GM19351 (cell line): ENCODE results near the gene CHMP1A.

Experiments used
- ATAC-seq: cut with Tn5 transposase; IDR thresholded peaks from one replicate; pipeline ENCODE4 v1.9.1; 2021; ENCODE audit warnings: mild to moderate bottlenecking, moderate library complexity; ENCODE audit not compliant: unreplicated experiment

The CHMP1A gene

DNA sequence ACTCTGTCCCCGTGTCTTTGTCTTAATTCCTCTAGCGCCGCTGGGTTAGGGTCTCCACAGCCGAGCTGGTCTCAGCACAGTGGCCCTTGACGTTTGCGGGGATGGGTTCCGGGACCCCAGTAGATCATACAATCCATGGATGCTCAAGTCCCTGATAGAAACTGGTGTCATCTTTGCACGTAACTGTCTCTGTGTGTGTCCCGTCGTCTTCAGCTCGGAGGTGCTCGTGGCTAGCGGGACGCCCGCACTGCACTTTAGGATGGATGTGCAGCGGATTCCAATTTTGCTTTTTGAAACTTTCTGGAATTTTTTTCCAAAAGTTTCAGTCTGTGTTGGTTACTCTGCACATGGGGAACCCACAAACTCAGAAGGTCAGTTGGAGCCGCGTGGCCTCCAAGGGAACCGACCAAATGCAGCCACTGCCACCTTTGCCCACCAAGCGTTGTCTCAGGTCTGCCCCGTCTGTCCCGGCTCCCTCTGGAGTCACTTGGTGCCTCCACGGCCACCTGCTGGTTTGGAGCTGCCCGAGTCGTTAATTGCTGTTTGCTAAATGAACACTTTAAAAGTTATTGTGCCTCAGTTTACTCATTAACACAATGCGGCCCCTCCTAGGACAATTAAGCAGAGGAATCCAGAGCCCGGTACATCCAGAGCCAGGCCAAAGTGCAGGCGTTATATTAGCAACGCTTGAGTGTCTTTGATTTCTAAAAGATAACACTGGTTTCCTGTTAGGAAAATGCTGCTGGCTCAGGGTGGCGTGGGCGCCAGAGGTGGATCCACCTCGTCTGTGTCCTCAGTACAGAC is 49.4 kb downstream of the CHMP1A start:
- no peak for ATAC-seq

DNA sequence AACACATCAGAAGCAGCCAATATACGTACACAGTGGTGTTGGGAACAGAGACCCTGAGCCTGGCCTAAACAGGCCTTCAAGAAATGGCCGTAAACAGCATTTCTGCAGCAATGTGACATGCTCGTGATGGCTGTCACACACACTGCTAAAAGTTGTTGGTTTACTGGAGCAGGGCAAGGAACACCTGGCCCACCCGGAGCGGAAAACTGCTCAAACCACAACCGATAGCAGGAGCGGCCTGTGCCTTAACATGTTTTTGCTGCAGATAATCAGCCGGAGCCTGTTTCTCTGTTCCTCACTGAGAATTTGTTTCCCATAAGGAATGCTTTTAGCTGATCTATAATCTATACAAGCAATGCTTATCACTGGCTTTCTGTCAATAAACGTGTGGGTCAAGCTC is 50.1 kb downstream of the CHMP1A start:
- ATAC-seq, result no peak

DNA sequence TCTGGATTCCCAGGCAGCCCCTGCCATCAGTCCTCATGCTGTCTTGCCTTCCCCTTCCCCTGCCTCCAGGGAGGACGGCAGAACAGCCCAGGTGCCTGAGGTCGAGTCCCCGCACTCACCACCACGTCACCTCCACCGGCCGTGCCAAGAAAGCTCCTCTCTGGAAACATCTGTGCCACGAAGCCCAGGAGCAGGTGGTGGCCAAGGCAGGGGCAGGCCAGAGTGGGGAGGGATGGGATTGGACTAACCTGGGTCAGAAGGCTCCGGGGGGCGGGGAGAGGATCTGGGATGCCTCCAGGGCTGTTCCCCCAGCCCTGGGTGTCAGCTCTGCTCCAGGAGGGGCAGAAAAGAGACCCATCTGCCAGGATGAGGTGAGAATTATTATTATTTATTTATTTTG is 51.5 kb downstream of the CHMP1A start:
- no peak for ATAC-seq

GRCh38 chr16:89605186-89605970 is 52.1 kb downstream of the CHMP1A start:
- no peak for ATAC-seq

DNA sequence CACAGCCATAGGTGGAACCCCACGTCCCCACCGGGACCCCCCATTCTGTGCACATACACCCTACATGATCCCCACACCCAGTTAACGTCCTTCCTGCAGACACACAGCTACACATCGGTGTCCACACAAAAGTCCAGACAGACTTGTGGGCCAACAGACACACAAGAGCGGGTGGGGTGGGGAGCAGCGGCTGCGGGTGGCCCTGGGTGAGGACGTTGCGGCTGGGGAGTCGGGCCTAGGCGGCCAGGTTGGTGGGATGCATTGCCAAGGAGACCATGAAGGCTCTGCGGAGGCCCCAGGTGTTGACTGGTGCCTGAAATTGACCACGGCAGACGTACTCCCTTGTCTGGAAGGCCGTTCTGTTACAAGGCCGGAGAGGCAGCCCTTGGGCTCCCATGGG is 52.7 kb downstream of the CHMP1A start:
- ATAC-seq, result no peak

DNA sequence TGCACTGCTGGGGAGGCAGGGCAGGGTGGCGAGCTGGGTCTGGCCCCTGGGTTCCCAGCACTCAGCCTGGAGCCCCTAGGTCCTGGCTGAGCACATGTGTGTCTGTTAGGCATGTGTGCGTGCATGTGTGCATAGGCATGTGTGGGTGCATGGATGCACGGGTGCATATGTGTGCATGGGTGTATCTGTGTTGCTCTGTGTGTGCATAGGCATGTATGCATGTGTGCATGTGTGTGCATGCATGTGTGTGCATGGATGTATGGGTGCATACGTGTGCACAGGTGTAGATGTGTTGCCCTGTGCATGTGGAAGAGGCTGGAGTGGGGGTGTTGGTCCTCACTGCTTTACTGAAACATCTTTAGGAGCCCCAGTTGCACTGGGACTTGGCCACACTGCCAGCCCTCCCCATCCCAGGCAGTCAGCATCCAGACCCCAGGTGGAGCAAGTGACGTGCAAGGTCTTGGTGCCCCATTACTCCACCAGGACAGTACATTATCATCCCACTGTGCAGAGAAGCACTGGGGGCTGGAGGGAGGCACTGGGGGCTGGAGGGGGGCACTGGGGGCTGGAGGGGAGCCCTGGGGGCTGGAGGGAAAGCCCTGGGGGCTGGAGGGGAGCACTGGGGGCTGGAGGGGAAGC is 54.4 kb downstream of the CHMP1A start:
- ATAC-seq, result no peak

DNA sequence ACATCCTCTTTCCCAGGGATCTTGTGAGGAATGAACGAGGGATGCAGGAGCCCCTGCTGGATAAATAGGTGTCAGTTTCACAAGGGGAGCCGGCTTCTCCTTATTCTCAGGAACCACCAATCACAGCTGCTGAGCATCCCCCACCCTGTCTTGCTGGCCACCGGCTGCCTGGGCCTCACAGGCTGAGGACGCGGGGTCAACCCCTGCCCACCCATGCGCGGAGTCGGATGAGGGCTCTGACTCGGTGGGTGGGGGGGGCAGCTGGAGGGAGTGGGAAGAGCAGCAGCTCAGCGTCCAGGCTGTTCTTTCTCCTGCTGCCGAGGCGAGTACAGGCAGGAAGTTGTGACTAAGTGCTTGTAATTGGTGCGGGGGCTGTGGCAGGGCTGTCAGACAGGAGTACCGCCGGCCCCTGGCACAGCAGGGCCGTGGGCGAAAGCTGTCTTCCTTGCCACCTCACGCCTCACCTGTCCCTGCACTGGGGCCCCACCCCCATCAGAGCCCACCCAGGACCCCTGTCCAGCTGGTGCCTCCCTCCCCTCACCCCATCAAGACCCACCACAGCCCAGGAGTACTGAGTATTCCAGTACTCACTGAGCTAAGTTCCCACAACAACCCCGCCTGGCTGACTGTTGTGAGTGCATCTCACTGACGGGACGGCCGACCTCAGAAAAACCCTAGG is 55.1 kb downstream of the CHMP1A start:
- ATAC-seq, result no peak

DNA sequence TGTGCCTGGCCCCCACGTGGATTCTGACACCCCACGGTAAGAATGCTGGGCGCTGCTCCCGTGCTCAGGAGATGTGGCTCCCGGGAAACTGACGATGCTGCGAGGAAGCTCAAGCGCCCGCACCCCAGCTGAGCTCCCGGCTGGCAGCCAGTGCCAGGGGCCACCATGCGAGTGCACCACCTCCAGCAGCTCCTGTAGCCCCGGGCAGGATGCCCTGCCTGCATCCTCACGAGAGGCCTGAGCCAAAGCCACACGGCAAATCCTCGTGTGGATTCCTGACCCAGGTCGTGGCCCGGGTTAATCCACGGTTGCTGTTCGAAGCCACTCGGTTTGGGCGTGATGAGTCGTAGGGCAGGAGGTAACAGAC is 55.6 kb downstream of the CHMP1A start:
- no peak for ATAC-seq

DNA sequence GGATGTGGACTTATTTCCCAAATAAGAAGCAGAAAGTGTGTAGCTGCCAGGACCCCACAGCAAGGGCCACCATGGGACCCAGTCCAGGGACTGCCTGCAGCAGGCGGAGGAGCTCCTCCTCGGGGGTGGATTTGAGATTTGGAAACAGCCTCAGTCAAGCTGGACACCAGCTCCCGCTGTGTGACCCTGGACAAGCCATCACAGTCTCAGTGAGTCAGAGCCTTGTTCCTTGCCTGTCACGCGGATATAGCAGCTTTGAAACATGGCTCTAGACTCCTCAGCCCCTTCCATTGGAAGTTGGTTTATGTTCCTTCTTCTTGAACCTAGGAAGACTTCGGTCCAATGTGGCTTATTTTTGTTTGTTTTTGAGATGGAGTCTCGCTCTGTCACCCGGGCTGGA is 56.6 kb downstream of the CHMP1A start:
- ATAC-seq, result no peak

- no peak for ATAC-seq
These were observed 57.1 kb downstream of the CHMP1A start for GRCh38 chr16:89600427-89600826.

- ATAC-seq, result no peak
These were observed 57.6 kb downstream of the CHMP1A start for GRCh38 chr16:89599902-89600301.

- no peak for ATAC-seq
These were observed 58.1 kb downstream of the CHMP1A start for GRCh38 chr16:89599451-89599858.

DNA sequence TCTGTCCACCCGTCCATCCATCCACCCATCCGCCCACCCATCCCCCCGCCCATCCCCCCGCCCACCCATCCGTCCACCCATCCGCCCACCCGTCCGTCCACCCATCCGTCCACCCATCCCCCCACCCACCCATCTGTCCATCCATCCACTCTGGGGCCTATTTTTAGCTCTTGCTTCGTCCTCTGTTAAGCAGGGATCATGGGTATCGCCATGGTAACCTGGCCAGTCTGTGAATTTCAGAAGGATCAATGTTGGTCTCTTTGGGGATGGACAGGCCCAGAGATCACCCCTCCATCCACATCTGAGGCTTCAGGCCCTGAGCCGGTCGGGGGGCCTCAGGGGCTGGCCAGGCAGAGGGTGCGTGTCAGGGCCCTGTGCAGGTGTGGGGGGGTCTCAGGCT is 59.3 kb downstream of the CHMP1A start:
- no peak for ATAC-seq

GRCh38 chr16:89596957-89597649 is 60.4 kb downstream of the CHMP1A start:
- ATAC-seq, result no peak

GRCh38 chr16:89596061-89596689 is 61.3 kb downstream of the CHMP1A start:
- ATAC-seq, result no peak

GRCh38 chr16:89595330-89596060 is 62.0 kb downstream of the CHMP1A start:
- ATAC-seq, result no peak
